ENCODE measurements around the gene THUMPD1.
"Not testable (repeated sequence)": the region's sequence is repeated elsewhere in the genome, so short reads cannot be mapped to it uniquely, and the experiment has no call there.

The THUMPD1 gene, protein sequence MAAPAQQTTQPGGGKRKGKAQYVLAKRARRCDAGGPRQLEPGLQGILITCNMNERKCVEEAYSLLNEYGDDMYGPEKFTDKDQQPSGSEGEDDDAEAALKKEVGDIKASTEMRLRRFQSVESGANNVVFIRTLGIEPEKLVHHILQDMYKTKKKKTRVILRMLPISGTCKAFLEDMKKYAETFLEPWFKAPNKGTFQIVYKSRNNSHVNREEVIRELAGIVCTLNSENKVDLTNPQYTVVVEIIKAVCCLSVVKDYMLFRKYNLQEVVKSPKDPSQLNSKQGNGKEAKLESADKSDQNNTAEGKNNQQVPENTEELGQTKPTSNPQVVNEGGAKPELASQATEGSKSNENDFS

DNA sequence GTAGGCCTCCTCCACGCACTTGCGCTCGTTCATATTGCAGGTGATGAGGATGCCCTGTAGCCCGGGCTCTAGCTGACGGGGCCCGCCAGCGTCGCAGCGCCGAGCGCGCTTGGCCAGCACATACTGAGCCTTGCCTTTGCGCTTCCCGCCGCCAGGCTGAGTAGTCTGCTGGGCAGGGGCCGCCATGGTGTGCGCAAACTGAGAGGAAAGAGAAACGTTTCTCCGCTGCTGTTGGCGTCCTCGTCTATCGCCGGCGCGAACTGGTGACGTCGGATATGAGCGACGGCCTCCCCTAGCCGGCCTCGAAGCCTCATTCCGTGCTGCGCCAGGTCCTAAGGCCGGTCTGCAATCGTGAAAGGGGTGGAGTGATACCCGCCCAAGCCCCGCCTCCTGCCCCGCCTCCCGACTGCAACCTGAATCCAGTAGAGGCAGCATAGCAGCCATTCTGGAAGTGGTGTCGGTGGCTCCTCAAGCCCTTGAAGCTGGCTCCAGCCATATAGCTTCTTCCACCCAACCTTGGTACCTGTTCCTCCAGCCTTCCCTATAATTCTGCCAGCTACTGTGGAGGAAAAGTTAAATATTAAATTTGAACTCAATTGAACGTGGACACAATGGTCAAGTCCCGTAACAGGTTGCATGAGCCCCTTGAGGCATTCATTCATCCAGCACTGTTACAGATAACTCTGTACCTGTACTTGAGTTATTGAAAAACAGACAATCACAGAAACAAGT lies at the start of gene THUMPD1:
THUMPD1 (minus strand) TSS at position 265 of the 732 bp plus-strand sequence; CDS start at position 186, 79 bp downstream.
- peak; percentile 96 for DNase-seq (ENCODE audit: low spot score)

DNA sequence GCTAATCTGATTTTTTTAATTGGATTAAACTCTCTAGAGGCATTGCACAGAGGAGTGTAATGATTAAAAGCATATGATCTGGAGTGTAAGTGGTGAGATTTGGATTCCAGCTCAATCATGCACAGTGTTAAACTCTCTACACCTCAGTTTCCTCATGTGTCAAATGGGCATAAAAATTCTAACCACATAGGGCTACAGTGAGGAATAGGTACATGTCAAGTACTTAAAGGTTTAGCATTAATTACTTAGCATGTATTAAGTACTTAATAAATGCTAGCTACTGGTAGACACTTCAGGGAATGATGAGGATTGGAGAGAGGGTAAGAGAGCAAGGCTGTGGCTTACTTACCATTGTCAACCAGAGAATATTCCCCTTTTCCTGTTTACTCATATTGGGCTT lies 47.5 kb upstream of the THUMPD1 start:
- DNase-seq (ENCODE audit: low spot score) = no peak

DNA sequence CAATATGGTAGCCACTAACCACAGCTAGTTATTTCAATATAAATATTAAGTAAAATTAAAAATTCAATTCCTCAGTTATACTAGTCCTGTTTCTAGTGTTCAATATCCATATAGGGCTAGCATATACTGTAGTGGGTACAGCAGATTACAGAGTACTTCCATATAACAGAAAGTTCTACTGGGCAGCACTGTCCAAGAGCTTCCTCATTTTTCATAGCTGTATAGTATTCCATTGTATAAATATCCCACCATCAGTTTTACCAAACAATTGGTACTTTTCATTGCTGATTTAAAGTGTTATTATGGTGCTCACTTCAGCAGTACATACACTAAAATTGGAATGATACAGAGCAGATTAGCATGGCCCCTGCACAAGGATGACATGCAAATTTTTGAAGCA lies 42.6 kb upstream of the THUMPD1 start:
- DNase-seq (ENCODE audit: low spot score) = no peak

DNA sequence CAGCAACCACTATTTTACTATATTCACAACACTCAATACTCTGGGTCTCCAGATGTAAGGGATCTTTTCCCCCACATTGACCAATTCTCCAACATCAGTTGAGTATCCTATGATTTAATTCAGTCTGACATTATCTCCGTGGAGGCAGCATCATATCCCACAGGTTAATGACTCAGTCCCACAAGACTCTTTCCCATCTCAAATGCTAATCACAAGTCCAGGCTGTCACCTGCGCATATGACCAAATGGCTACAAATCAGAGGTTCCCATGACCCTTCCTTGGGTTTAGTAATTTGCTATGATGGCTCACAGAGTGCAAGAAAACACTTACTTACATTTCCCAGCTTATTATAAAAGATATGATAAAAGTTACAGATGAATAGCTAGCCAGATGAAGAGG lies 40.9 kb upstream of the THUMPD1 start:
- no peak for DNase-seq (ENCODE audit: low spot score)

DNA sequence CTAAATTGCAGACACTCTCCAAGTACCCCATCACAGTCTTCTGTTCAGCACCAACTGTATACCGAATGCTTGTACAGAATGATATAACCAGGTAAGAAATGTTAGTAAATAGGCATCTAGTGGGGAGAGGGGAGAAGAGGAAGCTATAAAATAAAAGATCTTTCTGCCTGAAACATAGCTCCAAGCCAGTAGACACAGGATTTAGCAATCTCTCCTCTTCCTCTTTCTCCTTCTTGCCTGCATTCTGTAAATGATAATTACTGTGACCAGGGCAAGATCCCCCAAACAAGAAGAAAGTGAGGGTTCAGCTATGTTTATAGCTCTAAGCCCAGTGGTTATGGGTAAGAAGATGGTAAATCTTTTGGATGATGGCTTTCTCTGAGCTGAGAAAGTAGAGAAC lies 40.1 kb upstream of the THUMPD1 start:
- no peak for DNase-seq (ENCODE audit: low spot score)

DNA sequence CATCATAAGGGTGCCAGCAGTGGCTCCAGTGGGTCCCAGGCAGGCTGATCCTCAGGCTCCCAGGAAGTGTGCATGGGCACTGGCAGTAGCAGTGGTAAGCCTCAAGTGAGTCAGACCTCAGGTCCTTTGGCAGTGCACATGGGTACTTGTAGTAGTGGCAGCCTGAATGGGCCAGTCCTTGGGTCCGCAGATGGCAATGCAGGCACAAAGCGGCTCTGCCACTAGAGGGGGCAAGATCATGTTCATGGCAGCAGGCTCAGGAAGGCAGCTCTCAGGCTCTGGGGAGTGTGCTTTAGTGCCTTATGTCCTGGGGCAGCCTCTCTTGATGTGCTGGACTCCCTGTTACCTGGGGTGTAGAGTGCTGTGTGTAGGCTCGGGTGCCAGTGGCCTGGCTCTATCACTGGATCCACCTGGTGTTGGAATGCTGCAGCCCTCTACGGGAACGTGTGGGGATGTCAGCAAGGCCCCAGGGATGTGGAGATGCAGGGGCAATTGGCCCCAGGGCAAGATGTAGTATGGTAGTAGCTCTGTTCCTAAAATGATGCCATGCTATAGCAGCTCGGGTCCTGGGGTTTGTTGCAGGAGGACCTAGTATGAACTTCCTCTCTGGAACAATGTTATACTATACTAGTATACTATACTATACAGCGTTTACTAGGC lies 33.2 kb upstream of the THUMPD1 start:
- DNase-seq (ENCODE audit: low spot score) = peak; percentile 83

DNA sequence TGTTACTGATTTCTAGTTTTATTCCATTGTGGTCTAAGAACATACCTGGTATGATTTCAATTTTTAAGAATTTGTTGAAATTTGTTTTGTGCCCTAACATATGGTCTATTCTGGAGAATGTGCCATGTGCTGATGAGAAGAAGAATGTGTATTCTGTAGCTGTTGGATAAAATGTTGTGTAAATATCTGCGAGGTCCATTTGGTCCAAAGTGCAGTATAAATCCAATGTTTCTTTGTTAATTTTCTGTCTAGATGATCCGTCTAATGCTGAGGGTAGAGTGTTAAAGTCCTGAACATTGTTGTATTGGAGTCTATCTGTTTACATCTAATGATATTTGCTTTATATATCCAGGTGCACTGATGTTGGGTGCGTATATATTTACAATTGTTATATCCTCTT lies 32.1 kb upstream of the THUMPD1 start:
- no peak for DNase-seq (ENCODE audit: low spot score)

DNA sequence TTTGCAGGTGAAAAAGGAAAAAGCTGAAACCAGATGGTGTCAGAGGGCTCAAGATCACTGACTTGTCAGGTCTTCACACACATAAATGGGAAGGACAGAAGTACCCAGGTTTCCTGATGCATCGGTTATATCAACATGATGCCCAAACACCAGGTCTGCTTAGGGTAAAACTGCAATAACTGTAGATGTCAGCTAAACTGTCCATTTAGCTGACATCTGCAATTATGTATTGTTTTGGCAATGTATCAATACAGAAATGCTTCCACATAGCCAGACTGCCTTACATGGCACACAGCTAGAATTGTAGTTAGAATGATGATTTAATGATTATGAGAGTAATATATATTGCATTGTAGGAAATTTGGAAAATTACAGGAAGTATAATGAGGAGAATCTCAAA lies 27.2 kb upstream of the THUMPD1 start:
- DNase-seq (ENCODE audit: low spot score) = no peak

DNA sequence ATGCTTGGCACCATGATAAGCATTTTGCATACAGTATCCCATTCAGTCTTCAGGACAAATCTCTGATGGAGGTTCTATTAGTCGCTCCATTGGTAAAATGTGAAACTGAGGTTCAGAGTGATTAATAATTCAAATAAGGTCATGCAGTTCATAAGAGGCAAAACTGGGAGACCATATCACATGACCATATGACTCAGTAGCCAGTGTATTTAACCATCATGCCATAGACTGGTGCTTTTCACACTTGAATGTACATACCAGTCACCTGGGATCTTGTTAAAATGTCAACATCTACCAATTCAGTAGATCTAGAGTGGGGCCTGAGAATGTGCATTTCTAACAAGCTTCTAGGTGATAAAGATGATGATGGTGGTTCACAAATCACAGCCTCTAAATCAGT lies 26.5 kb upstream of the THUMPD1 start:
- peak; percentile 73 for DNase-seq (ENCODE audit: low spot score)

DNA sequence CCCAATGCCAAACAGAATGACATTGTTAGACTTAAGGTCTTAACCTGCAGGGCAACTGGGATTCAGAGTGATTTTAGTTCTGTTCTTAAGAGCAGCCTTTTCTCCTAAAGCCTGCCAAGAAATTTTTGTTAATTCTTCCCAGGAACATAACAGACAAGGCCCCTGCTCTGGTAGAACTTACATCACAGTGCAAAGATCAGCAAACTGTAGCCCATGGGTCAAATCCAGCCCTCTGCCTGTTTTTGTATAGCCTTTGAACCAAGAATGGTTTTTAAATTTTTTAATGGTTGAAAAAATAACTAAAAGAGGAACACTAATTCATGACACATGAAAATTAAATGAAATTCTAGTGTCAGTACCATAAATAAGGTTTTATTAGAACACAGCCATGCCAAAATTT lies 26.0 kb upstream of the THUMPD1 start:
- DNase-seq (ENCODE audit: low spot score) = no peak

DNA sequence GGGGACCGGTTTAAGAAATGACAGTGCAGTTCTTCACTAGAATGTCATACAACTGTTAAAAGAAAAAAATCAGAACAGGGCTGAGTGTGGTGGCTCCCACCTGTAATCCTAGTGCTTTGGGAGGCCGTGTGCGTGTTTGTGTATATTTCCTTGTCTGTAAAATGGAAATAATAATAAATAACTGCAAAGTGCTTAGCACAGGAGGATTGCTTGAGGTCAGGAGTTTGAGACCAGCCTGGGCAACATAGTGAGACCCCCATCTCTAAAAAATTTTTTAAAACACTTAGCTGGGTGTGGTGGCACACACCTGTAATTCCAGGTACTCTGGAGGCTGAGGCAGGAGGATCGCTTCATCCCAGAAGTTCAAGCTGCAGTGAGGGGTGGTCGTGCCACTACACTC lies 24.7 kb upstream of the THUMPD1 start:
- no peak for DNase-seq (ENCODE audit: low spot score)

DNA sequence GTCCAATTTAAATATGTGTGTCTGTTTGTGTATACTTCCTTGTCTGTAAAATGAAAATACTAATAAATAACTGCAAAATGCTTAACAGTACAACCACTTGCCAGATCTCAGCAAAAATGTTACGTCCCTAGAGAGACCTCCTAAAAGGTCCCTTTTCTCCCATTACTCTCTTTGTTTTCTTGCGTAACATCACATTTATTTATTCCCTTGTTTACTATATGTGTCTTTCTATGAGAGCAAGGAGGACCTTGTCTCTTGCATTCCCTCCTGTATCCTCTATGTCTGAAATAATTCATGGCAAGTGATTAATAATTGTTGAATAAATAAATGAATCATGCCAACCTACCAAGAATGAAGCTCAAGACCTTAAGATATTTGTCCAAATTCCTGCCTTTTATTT lies 24.1 kb upstream of the THUMPD1 start:
- no peak for DNase-seq (ENCODE audit: low spot score)

DNA sequence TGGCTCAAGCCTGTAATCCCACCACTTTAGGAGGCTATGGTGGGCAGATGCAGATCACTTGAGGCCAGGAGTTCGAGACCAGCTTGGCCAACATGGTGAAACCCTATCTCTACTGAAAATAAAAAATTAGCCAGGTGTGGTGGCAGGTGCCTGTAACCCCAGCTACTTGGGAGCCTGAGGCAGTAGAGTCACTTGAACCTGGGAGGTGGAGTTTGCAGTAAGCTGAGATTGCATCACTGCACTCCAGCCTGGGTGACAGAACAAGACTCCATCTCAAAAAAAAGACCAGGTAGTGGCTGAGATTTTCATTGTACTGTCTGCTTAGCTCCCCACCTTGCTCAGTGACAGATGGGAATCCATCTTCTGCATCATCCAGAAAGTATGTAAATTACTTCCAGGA lies 22.8 kb upstream of the THUMPD1 start:
- DNase-seq (ENCODE audit: low spot score) = peak; percentile 8

DNA sequence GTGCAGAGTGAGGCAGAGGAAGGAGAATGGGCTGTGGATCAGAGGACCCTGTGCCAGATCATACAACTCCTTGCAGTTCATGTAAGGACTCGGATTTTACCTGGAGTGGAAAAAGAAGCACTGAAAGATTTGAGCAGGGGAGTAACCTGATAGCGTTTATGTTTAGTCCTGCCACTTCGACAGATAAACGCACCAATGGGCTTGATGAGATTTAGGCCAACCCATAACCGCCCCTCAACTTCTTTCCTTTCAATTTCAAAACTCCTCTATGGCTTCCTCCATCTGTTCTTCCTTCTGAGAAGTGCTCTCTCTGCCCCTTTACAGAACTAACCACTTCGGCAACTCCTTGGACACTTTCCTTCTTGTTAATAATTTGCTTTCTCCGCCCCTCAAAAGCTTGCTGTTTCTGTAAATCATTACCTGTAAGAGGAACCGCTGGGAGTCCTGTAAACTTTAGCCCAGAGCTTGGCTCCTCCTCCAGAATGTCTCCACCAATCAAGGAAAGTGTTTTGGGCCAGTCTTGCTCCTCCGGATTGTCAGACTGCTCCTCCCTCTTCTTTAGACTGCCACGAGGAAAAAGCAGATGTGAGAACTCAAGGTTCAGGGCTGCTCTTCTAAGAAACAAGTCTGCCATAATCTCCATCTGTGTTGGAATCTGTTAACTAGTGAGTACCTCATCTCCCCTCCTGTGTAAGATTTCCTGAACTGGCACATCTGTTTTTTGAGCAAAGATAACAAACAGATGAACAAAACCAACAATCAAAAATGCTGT lies 22.0 kb upstream of the THUMPD1 start, which contains the start of gene ACSM3:
ACSM3 (plus strand) TSS at position 554 of the 772 bp plus-strand sequence. CDS start 6,021 bp downstream, outside the sequence.
- DNase-seq (ENCODE audit: low spot score) = peak; percentile 98

DNA sequence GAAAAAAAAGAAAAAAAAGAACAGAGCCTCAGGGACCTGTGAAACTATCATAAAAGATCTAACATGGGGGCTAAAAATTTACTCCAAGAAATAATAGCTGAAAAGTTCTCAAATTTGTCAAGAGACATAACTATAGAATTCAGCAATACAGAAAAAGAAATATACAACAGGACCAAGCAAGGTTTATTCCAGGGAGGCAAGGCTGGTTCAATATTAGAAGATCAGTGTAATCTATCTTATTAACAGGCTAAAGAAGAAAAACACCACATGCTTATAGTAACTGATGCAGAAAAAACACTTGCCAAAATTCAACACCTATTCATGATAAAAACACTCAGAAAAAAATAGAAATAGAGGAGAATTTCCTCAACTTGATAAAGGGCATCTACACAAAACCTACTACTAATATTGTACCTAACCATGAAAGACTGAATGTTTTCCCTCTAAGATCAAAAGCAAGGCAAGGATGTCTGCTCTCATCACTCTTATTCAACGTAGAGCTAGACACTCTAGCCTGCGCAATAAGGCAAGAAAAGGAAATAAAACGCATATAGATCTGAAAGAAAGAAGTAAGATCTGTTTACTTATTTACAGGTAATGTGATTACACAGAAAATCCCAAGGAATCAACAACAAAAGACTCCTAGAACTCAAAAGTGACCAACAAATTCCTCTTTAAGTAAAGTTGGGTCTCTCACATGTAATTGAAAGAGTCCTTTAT lies 20.9 kb upstream of the THUMPD1 start:
- DNase-seq (ENCODE audit: low spot score) = no peak

DNA sequence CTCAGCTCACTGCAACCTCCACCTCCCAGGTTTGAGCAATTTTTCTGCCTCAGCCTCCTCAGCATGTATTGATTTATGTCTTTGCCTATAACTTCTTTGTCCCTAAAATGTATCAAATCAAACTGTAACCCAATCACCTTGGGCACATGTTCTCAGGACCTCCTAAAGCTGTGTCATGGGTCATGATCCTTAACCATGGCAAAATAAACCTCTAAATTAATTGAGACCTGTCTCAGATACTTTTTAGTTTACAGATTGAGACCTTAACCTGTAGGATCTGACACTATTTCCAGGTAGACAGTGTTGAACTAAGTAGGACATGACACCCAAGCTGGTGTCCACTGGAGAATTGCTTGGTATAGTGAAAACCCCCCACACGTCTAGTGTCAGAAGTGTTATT lies 19.6 kb upstream of the THUMPD1 start:
- no peak for DNase-seq (ENCODE audit: low spot score)

DNA sequence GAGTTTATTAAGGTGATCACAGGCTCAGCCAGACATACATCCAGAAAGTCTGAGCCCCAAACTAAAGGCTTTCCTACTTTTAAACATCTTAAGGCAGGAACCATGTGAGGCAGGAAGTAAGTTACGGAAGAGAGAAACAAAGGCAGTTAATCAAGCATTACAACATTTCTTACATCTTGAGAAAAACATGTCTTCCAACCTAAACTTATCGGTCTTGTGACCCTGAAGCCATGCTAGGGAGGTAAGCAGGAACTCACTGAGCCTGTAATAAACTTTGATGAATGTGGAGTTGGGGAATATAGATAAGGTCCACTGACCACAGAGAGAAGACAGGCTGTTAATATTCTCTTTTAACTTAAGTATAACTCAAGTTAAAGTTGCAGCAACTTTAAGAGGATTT lies 18.7 kb upstream of the THUMPD1 start:
- no peak for DNase-seq (ENCODE audit: low spot score)

DNA sequence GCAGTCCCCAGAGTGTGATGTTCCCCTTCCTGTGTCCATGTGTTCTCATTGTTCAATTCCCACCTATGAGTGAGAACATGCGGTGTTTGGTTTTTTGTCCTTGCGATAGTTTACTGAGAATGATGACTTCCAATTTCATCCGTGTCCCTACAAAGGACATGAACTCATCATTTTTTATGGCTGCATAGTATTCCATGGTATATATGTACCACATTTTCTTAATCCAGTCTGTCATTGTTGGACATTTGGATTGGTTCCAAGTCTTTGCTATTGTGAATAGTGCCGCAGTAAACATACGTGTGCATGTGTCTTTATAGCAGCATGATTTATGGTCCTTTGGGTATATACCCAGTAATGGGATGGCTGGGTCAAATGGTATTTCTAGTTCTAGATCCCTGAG lies 14.2 kb upstream of the THUMPD1 start:
- DNase-seq (ENCODE audit: low spot score) = not testable (repeated sequence)

DNA sequence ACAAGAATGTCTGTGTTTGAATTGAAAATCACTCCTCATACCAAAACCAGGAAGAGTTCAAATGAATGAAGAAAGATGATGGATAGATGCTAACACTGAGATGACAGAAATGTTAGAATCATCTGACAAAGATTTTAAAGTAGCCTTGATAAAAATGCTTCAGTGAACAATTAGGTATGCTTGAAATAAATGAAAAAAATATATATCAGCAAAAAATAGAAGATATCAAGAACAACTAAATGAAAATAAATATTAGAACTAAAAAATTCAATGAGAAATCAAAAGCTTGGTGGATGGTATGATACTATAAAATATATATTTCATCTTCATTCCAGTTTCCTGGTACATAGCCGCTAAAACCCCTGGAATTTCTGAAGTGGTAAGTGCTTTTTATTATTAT lies 13.6 kb upstream of the THUMPD1 start:
- no peak for DNase-seq (ENCODE audit: low spot score)

DNA sequence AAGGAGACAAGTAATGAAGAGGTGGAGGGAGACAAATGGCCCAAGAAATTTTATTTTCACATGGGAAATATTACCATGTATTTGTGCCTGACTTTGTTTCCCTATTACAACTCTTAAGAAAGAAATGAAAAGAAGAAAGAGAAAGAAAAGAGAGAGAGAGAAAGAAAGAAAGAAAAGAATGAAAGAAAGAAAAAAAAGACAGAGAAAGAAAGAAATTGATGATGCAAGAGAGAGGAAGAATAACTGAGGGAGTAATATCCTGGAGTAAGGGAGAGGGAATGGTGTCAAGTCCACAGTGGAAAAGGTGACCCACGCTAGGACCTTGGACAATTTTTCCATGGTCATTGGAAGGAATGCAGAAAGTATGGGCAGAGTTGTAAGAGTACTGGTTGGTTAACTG lies 12.1 kb upstream of the THUMPD1 start:
- no peak for DNase-seq (ENCODE audit: low spot score)

DNA sequence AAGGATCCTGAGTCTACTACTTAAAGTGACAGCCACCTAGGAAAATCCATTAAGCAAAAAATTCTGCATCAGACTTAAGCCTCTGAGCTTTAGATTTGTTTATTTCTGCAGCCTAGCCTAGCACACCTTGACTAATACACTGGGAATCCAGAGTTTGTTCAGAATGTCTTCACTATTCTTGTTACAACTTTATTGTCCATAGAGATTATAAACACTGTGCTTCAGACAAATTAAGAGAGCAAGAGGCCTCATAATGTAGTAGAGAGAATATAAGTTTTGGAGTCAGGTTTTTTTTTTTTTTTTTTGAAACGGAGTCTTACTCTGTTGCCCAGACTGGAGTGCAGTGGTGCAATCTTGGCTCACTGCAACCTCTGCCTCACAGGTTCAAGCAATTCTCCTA lies 8.9 kb upstream of the THUMPD1 start:
- no peak for DNase-seq (ENCODE audit: low spot score)

DNA sequence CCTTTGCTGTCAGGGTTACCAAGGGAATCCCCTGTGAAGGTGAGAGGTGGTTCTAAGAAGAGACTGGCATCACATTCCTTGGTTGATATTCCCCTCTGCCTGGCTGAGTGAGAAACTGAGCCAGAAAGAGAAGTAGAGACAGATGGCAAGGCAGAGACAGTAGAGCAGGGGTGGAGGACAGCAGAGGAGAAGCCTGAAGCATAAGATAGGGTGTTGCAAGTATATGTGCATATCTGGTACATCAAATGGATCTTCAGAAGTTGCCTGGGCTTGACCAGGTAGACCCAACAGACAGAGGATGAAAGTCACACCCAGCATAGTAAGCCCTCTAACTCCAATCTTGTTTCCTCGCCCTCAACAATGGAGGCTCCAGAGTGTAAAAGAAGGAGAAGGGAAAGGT lies 7.9 kb upstream of the THUMPD1 start:
- no peak for DNase-seq (ENCODE audit: low spot score)
